ENCODE measurements around the gene ATP6V1G2.
"Not testable (repeated sequence)": the region's sequence is repeated elsewhere in the genome, so short reads cannot be mapped to it uniquely, and the experiment has no call there.

The ATP6V1G2 gene

DNA sequence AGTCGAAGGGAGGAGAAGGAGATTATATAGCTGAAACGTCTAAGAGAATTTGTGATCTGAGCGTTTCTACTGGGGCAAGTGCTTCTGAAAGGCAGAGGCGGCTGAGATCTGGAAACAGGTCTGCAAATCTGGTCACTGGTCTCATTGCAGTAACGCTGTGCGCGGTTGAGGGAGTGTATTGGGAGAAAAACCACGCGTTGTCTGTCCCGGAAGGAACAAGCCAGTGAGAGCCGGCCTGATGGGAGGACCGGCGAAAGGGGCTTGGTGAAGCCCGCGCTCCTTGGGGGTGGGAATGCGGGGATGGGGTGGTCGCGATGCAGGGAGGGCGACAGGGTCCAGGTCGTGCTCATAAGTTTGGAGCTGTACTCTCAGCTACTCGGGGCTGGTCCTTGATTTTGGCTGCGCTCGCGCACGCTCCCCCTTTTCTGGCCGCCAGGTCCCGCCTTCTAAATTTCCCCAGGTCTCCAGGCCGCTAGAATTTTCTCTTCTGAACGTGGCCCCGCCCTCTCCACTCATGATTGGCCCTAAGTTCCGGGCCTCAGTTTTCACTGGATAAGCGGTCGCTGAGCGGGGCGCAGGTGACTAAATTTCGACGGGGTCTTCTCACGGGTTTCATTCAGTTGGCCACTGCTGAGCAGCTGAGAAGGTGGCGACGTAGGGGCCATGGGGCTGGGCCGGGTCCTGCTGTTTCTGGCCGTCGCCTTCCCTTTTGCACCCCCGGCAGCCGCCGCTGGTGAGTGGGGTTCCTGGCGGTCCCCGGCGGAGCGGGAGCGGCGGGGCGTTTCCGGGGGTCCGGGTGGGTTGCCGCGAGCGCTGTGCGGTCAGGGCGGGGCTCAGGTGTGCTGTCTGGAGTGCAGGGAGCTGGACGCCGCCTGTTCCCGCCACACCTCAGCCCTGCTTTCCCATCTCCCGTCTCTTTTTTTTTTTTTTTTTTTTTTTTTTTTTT is 48.6 kb downstream of the ATP6V1G2 start, which contains the start of gene MICB:
Gene MICB, plus strand, starts transcription at position 615 of the 946 bp plus-strand sequence. Its CDS starts 49 bp downstream, at position 664.
- Mint-ChIP-seq H3K4me3 (peak within 1 kb of the TSS; percentile 89), H3K27ac (peak within 1 kb of the TSS; percentile 83), H3K36me3 (ENCODE audit: low read depth) (no peaks in the 10 kb centered on the region), H3K9me3 (no peaks in the 10 kb centered on the region), H3K27me3 (no peaks in the 10 kb centered on the region), H3K4me1 (ENCODE audit: low read depth) (peaks cover 62% of the 10 kb centered on the region)

DNA sequence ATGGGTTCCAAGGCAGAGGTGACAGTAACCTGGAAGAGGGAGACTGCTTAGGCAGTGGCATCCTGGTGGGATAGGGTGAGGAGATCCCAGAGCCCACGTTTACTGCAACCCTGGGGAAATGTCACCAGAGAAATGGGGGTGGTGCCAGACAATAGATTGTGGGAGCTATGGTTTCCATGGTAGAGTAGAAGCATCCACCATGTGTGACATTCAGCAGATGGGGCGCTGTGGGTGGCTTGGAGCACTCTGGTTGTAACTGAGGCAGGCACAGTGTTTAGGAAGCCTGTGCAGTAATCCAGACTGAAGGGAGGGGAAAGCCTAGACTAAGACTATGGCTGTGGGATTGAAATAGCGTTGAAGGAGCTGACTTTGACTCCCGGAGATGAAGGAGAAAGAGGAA is 49.6 kb downstream of the ATP6V1G2 start:
- H3K4me3 Mint-ChIP-seq, result peak overlapping the region; percentile 84
- H3K27ac Mint-ChIP-seq, result peak overlapping the region; percentile 83
- not testable (repeated sequence) for H3K36me3 Mint-ChIP-seq (ENCODE audit: low read depth); H3K9me3 Mint-ChIP-seq; H3K27me3 Mint-ChIP-seq
- peaks cover 60% of the 10 kb centered on the region for H3K4me1 Mint-ChIP-seq (ENCODE audit: low read depth)

DNA sequence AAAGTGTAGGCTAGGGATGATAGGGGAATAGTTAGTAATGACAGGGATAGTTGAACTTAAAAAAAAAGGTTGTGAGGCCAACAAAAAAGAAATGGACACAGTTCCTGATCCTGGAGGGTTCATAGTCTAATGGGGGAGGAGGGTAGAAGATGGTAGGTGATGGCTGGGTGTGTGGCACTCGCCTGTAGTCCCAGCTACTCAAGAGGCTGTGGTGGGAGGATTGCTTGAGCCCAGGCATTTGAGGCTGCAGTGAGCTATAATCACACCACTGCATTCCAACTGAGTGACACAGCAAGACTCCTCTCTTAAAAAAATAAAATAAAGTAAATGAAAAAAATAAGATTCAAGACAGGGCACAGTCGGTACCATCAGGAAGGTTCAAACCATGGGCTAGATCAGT is 50.8 kb downstream of the ATP6V1G2 start:
- peak overlapping the region; percentile 85 for H3K27ac Mint-ChIP-seq
- H3K4me1 Mint-ChIP-seq (ENCODE audit: low read depth), result peaks cover 54% of the 10 kb centered on the region
- no peaks in the 10 kb centered on the region for H3K36me3 Mint-ChIP-seq (ENCODE audit: low read depth)
- no peaks in the 10 kb centered on the region for H3K27me3 Mint-ChIP-seq
- no peaks in the 10 kb centered on the region for H3K9me3 Mint-ChIP-seq
- peak overlapping the region; percentile 91 for H3K4me3 Mint-ChIP-seq

Measured in stimulated activated naive CD8-positive, alpha-beta T cell treated with anti-CD3 and anti-CD28 coated beads, Interleukin-15, Interleukin-2, amounts not matched to agents 100 ng/mL and 50 ng/mL, for 24 hours (primary cell).